GM12872 (cell line): ENCODE results near the gene RND1.
A peak's percentile ranks its signal among the peaks of the same experiment; 100 is the strongest.

Source experiments
- CTCF ChIP-seq: IDR thresholded peaks from 3 replicates; pipeline ENCODE4 v1.5.1; 2011; ENCODE audit warnings: low read depth, mild to moderate bottlenecking, low read length, moderate library complexity; ENCODE audit not compliant: insufficient read depth

RND1 gene

GRCh38 chr12:48852734-48853688, 12.7 kb downstream of the RND1 start:
- peak; percentile 81 for TF ChIP-seq CTCF

GRCh38 chr12:48851883-48852733, 13.6 kb downstream of the RND1 start, which contains the start of gene DDX23:
Gene DDX23, minus strand, starts transcription at chr12:48852163. Its CDS starts 6,381 bp downstream, at chr12:48845782.
- no peak for TF ChIP-seq CTCF

GRCh38 chr12:48838048-48838447, 27.6 kb downstream of the RND1 start:
- TF ChIP-seq CTCF, result no peak

- TF ChIP-seq CTCF, result no peak
Observed at GRCh38 chr12:48832321-48833060, 33.2 kb downstream of the RND1 start.

- TF ChIP-seq CTCF, result no peak
Observed at GRCh38 chr12:48831257-48831656, 34.4 kb downstream of the RND1 start.

- no peak for TF ChIP-seq CTCF
Observed at GRCh38 chr12:48828841-48829575, 36.7 kb downstream of the RND1 start.
